Measurements from ENCODE around the gene IZUMO2.

IZUMO2 gene

DNA sequence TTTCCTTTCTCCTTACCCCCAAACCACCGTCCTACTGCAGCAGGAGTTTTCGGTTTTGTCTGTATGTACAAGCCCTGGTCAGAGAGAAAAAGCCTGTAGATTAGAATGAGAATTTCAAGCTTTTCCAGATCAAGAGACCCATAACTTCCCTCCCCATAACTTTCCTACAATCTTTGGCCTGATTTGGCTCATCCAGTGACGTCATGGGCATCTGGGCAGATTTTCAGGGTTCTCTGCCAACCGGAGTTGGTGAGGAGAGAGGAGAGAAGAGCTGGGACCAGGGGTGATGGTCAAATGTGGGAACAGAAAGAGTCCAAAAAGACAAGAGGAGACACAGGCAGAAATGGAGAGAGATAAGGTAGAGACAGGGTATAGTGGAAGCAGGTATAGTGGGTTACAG, 10.5 kb downstream of the IZUMO2 start:
- no peak for TF ChIP-seq TAF1 (IDR thresholded peaks at IDR 0.05; ENCODE audit: low read depth)
- no peak for TF ChIP-seq TCF12 (IDR thresholded peaks at IDR 0.05; ENCODE audit: low read depth)
- TF ChIP-seq, protein P1, sequence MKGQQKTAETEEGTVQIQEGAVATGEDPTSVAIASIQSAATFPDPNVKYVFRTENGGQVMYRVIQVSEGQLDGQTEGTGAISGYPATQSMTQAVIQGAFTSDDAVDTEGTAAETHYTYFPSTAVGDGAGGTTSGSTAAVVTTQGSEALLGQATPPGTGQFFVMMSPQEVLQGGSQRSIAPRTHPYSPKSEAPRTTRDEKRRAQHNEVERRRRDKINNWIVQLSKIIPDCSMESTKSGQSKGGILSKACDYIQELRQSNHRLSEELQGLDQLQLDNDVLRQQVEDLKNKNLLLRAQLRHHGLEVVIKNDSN (IDR thresholded peaks at IDR 0.05), result no peak
- no peak for TF ChIP-seq CEBPB (IDR thresholded peaks at IDR 0.05)
- no peak for TF ChIP-seq RAD21 (IDR thresholded peaks at IDR 0.05; ENCODE audit: low read depth)
- TF ChIP-seq TEAD4 (IDR thresholded peaks at IDR 0.05), result no peak

DNA sequence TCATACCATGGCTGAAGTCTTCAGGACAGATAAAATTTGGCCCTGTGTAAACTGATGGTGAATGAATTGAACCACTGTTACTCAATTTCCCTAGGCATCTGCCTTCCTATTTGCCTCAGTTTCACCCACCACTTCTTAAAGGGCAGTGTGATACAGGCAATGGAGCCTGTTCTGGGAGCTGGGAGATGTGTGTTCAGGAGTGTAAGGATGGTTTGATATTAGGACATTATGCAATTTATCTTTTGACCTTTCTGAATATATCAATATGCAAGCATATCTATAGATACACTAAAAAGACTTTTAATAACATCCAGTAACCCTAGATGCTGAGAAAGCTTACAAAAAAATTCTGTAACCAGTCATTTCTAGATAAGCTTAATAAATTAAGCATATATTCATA, 14.6 kb downstream of the IZUMO2 start:
- no peak for TF ChIP-seq REST (IDR thresholded peaks at IDR 0.05; ENCODE audit: low read depth)
- TF ChIP-seq TEAD4 (IDR thresholded peaks at IDR 0.05), result no peak
- no peak for TF ChIP-seq NFIC (IDR thresholded peaks at IDR 0.05)
- no peak for TF ChIP-seq CREB1 (IDR thresholded peaks at IDR 0.05; ENCODE audit: low read depth)
- no peak for TF ChIP-seq YY1 (IDR thresholded peaks at IDR 0.05; ENCODE audit: low read depth)
- no peak for TF ChIP-seq FOXM1 (IDR thresholded peaks at IDR 0.05; ENCODE audit: borderline replicate concordance, low read depth)

DNA sequence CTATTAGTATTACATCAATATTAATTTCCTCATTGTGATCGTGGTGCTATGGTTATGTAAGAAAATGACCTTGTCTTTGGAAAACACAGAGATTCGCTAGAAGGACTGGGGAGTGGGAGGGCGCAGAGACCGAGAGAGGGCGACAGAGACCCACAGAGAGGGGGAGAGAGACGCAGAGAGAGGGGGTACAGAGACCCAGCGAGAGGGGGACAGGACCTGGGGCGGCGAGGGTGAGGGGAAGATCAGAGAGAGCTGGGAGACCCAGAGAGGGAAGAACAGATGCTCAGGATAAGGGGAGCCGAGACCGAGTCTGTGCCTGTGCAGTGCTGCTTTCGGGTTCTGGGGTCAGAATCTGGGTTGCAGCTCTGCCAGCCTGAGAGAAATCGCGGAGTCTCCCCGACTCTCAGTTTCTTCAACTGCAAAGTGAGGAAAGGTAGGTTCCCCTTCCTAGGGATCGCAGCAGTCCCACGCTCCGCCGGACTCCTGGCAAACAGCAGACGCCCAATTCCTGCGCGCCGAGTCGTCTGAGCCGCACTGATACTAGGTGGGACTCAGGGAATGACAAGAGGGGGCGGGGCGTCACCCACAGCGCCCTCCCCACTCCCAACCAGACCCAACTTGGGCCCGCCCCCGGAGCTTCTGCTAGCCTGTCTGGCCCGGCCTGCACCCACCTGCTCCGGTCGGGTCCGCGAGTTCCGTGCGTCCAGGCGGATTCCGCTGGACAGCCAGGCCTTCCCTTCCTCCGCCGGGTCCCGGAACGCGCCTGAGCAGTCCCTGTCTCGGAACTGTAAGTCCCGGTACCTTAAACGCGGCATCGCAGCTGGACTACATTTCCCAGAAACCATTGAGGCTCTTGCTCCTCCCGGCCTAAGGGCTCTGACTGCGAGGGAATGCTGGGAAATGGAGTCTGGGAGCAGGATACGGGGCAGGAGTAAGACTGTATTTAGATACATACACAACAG, 15.3 kb downstream of the IZUMO2 start:
- TF ChIP-seq, protein P1 (IDR thresholded peaks at IDR 0.05), result 0 out of 2 replicates have a peak, but pooled peaks have one; percentile 1
- peak; percentile 89 for TF ChIP-seq RAD21 (IDR thresholded peaks at IDR 0.05; ENCODE audit: low read depth)
- no peak for TF ChIP-seq EP300 (IDR thresholded peaks at IDR 0.05; ENCODE audit: borderline replicate concordance)
- TF ChIP-seq MAX (IDR thresholded peaks at IDR 0.05), result 0 out of 2 replicates have a peak, but pooled peaks have one; percentile 13

All from Ishikawa (cell line).